GM19397 (cell line): ENCODE results near the gene DTD2.
"Not testable (repeated sequence)": the region's sequence is repeated elsewhere in the genome, so short reads cannot be mapped to it uniquely, and the experiment has no call there.

Experiments used
- ATAC-seq: cut with Tn5 transposase; IDR thresholded peaks from one replicate; pipeline ENCODE4 v1.9.1; 2021; ENCODE audit warnings: mild to moderate bottlenecking, moderate library complexity; ENCODE audit not compliant: unreplicated experiment

Gene DTD2

GRCh38 chr14:31442284-31442683 is 15.0 kb downstream of the DTD2 start:
- ATAC-seq, result no peak

GRCh38 chr14:31441273-31442111 is 15.8 kb downstream of the DTD2 start:
- no peak for ATAC-seq

DNA sequence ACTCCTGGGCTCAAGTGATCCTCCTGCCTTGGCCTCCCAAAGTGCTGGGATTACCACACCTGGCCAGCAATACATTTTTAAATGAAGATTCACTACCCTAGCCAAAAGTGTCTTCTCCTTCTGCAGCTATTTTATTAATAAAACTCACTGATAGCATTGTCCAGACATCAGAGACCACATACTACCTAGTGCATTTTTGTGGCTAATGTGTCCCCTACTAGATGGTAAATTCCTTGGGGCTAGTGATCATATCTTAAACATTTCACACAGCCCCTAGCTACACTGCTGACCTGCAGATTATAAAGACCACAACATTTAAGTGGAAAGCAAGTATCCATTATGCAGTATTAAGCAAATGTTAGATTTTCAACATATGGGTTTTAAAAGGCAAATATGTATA is 17.0 kb downstream of the DTD2 start:
- no peak for ATAC-seq

GRCh38 chr14:31439561-31439960 is 17.7 kb downstream of the DTD2 start:
- ATAC-seq, result no peak

DNA sequence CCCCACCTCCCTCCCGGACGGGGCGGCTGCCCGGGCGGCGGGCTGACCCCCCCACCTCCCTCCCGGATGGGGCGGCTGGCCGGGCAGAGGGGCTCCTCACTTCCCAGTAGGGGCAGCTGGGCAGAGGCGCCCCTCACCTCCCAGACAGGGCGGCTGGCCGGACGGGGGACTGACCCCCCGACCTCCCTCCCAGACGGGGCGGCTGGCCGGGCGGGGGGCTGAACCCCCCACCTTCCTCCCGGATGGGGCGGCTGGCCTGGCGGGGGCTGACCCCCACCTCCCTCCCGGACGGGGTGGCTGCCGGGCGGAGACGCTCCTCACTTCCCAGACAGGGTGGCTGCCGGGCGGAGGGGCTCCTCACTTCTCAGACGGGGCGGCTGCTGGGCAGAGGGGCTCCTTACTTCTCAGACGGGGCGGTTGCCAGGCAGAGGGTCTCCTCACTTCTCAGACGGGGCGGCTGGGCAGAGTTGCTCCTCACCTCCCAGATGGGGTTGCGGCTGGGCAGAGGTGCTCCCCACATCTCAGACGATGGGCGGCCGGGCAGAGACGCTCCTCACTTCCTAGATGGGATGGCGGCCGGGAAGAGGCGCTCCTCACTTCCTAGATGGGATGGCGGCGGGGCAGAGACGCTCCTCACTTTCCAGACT is 20.1 kb downstream of the DTD2 start:
- not testable (repeated sequence) for ATAC-seq

- no peak for ATAC-seq
These were observed 22.0 kb downstream of the DTD2 start for GRCh38 chr14:31435276-31435675.

- ATAC-seq, result no peak
These were observed 26.6 kb downstream of the DTD2 start for GRCh38 chr14:31430634-31431264.

DNA sequence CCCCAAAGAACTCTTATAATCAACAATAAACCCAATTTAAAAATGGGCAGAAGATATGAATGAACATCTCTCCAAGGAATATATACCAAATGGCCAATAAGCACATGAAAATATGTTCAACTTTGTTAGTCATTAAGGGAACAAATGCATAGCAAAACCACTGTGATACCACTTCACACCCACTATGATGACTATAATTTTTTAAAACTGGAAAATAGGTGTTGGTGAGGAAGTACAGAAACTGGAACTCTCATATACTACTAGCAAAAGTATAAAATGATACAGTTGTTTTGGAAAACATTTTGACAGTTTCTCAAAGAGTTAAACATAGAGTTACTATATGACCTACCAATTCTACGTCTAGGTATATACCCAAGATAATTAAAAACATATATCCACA is 27.5 kb downstream of the DTD2 start:
- ATAC-seq, result no peak

GRCh38 chr14:31428011-31428410 is 29.3 kb downstream of the DTD2 start:
- no peak for ATAC-seq

DNA sequence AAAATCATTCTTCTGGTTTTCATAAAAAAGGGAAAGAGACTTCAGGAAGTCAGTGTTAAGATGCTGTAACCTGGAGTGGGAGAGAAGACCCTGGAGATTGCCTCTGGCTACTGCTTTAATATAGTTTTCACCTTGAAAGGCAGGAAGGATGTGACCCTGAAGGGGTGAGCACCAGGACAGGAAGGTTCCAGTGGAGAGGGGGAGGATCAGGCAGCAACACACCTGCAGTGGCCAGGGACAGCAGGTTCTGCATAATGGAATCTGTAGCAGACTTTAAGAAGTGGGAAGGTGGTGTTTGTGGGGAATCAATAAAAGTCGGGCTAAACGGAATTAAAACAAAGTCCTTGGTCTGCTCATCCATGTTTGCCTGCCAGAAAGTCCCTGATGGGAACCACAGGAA is 30.6 kb downstream of the DTD2 start:
- ATAC-seq, result no peak

- ATAC-seq, result no peak
These were observed 31.4 kb downstream of the DTD2 start for GRCh38 chr14:31425905-31426304.

- no peak for ATAC-seq
These were observed 36.1 kb downstream of the DTD2 start for GRCh38 chr14:31421200-31421599.

- peak; percentile 98 for ATAC-seq
These were observed 36.8 kb downstream of the DTD2 start, which contains the start of gene HEATR5A for GRCh38 chr14:31420319-31421111. Gene HEATR5A (minus strand): TSS chr14:31420550. CDS start chr14:31402975, 17,575 bp downstream.

DNA sequence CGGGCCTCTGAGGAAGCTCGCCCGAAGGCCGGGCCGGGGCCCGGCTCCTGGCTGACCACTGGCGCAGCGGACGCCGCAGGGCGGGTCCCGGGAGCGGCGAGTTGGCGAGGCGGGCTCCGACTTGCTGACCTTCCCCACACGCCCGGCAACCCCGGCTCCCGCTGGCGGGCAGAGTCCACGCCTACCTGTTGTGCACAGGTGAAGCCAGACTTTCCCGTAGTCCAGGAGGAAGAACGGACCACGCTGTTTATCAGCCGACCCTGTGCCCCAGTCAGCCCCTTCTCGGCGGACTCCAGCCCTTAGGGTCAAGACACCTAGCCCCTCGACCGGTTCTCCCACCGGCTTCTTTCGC is 37.4 kb downstream of the DTD2 start:
- ATAC-seq, result peak; percentile 15

DNA sequence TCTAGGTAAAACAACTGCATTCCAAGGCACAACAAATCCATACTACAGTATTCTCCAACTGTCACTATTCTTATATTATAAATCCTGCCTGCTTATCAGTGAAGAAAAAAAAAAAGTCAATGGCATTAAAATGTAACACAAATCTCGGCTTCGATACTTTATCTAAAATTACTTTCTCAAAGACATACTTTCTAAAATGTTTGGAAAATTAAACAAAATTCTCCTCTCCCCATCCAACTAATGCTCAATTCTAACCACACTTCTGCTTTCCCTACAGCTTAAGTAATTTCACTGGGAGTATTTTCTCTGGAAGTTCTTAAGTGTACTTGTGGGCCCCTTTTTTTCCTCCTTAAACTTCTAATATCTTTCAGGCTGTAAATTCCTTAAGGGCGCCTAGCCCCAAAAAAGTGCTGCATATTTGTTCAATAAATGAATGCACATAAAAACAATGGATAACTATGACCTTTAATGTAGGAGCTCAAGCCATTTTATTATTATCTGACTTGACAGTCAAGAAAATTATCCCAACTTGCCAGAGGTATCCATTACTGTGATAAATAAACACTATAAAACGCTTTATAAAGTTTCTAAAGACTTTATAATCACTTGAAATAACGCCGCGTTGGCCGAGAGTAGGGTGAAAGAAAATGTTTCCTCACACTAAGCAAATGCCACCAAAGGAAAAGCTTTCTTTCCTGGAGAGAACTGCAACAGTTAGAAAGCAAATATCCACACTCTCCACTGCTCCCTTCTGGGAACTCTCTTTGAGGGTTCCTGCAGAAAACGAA is 37.9 kb downstream of the DTD2 start:
- ATAC-seq, result no peak

DNA sequence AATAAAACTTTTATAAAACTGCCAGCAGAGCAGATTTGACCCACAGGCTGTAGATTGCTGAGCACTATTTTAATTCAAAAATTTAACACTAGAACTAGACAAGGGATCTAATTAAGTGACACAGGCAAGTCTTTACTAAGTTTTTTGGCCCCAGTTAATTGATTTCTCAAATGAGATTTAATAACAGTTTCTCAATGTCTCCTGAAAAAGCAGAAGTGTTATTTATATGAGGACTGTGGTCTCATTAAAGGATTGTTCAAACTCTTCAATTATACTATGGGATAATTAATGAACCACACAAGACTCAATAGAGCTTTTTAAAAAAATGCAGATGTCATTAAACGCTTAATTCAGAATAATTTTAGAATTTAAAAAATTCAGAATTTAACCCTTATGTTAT is 38.9 kb downstream of the DTD2 start:
- ATAC-seq, result no peak

- ATAC-seq, result no peak
These were observed 43.0 kb downstream of the DTD2 start for GRCh38 chr14:31414190-31414833.

DNA sequence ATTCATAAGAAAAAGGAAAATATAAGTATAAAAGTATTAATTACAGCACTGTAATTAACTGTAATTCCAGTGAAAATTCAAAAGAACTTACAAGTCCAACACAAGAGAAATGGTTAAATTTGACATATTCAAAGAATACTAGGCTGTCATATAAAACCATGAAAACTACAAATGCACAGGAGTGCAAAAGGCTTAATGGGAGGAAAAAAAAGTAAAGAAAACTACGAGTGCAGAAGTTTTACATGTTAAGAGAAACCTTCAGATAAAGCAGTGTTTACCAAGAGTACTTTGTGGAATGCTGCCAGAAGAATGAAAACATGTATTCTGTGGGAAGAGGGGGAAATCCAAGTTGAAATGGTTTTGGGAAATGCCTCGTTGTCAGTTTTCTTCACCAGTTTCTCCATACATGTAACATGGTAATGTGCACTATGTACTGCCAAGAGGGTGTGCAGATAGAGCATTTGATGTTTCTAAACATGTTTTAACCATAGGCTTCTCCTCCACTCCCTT is 46.0 kb downstream of the DTD2 start:
- ATAC-seq, result no peak

DNA sequence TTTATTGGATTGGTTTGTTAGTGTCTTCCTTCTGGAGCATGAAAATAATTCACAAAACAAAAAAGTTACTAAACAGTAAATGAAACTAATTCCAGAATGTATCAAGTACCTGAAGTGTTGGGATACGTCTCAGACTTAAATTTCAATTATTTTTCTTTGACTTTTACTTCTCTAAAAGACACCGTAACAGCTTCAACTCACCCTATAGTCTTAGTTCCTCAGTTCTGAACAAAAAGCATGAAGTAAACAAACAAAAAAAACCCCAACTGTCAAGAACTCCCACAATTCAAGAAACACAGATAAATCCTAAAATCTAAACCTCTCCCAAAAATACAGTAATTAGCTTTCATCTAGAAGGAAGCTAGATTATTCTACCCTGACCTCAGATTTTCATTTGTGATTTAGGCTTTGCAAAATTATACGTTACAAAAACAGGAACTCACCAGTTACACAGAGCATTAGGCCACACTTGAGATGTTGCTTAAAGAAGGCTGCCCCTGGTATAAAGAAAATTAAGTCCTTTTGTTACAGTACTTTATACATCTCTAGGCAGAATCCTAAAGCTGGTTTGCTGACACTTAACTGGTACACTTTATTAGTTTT is 47.2 kb downstream of the DTD2 start:
- ATAC-seq, result no peak
